UCSD-AML1 (cell line): ENCODE measurements around the gene PPM1M.
"Not testable (repeated sequence)": the region's sequence is repeated elsewhere in the genome, so short reads cannot be mapped to it uniquely, and the experiment has no call there.

Source experiments
- DNase-seq: peaks from one replicate; lab custom pipeline; 2025; ENCODE audit not compliant: unreplicated experiment; lab: John Stamatoyannopoulos, UW

Gene PPM1M

DNA sequence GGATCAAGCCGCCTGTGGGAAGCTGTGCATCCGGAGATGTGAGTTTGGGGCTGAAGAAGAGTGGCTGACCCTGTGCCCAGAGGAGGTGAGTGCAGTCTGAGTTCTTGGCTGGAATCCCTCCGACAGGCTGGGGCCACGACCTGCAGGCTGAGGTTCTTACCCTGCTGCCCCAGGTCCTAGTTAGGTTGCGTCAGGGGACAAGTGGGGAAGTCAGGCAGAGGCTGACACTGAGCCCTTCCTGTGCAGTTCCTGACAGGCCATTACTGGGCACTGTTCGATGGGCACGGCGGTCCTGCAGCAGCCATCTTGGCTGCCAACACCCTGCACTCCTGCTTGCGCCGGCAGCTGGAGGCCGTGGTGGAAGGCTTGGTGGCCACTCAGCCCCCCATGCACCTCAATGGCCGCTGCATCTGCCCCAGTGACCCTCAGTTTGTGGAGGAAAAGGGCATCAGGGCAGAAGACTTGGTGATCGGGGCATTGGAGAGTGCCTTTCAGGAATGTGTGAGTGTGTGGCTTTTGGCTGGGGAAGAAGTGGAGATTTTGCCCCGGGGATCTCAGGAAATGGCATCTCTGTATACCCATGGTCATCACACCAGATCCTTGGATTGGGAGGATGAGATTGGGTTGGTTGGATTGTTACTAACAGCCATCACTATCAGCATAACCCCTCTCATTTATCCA lies 1.3 kb downstream of the PPM1M start:
- no peak for DNase-seq

DNA sequence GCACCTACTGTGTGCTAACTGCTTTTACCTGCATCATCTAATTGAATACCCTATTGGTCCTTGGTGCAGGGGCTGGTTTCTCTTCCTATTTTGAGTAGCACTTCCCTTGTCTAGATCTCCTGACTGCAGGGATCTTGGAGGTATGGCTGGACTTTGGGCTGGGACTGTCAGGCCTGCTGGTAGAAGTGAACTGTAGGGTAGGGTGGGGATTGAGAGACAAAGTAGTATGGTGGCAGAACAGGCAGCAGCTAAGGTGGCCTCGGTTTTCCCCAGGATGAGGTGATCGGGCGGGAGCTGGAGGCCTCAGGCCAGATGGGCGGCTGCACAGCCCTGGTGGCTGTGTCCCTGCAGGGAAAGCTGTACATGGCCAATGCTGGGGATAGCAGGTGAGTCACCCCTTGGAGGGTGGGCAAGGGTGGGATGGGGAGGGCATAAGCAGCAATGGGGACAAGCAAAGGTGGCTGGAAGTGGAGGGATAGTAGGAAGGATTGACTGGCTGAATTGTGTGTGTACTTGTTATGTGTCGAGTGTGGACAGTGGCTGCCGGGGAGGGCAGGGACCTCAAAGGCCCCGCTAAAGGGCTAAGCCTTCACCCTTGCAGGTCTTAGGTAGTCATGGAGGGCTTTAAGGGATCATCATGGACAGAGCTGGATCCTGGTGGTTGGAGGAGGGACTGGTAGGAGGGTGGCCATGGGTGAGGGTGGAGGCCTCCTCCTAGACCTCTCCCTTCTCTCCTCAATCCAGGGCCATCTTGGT lies 2.0 kb downstream of the PPM1M start:
- DNase-seq, result no peak

DNA sequence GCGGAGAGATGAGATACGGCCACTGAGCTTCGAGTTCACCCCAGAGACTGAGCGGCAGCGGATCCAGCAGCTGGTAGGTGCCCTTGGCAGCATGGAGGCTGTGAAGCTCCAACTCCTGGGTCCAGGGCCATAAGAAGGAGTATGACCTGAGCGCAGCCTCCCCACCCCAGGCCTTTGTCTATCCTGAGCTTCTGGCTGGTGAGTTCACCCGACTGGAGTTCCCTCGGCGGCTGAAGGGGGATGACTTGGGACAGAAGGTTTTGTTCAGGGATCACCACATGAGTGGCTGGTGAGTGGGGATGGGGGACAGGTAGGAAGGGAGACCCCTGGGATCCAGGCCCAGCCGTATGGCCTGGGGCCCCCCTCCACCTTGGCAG lies 2.6 kb downstream of the PPM1M start:
- no peak for DNase-seq

DNA sequence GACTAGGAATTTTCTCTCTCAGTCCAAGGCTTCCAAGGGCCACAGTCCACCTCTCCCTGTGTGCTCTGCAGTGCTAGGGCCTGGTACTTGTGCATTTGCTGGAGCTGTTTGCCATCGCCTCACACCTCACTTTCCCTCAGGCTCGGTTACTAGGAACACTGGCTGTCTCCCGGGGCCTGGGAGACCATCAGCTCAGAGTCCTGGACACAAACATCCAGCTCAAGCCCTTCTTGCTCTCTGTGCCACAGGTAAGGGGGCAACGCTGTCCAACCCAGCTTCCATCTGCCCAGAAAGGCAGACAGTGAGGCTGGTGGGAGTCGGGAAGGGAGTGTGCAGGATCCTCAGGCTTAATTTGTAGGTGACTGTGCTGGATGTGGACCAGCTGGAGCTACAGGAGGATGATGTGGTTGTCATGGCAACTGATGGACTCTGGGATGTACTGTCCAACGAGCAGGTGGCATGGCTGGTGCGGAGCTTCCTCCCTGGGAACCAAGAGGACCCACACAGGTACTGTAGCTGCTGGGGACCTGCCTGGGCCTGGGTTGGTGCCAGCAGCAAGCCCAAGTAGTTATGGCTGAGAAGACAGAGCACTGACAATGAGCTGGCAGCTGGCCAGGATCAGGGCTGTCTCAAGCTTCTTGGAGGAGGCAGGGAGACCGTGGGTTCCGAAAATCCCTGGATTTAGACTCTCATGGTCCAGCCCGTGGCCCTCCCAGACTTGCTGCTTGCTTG lies 3.4 kb downstream of the PPM1M start:
- DNase-seq, result no peak

DNA sequence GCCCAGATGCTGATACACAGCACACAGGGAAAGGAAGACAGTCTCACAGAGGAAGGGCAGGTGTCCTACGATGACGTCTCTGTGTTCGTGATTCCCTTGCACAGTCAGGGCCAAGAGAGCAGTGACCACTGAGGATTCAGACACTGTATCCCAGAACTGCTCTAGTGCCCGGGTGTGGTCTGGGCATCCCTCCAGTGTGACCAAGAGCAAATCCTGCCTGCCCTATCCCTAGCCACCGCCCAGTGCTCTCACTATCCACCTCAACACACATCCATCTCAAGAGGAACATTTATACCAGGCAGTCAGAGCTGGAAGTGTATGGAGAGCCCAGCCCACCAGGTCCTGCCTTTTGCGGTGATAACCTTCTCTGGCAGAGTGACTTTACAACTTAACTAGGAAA lies 4.1 kb downstream of the PPM1M start:
- no peak for DNase-seq

DNA sequence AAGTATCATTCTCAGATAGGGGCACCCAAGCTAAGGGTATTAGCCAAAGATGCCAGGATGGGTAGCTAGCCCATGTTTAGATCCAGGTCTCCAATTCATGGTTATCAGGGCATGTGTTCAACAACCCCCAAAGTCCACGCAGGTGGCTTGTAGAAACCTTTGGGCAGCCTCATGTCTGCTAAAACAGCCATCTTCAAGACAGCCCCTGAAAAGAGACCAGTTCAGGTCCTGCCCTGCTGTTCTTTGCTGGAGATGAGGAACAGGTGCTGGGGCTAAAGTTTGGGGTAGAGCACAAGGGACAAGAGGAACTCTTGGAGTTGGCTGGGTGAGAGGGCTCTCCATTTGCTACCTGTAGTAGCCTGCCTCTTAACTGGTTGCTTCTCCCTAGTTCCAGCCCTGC lies 4.6 kb downstream of the PPM1M start:
- DNase-seq, result no peak

DNA sequence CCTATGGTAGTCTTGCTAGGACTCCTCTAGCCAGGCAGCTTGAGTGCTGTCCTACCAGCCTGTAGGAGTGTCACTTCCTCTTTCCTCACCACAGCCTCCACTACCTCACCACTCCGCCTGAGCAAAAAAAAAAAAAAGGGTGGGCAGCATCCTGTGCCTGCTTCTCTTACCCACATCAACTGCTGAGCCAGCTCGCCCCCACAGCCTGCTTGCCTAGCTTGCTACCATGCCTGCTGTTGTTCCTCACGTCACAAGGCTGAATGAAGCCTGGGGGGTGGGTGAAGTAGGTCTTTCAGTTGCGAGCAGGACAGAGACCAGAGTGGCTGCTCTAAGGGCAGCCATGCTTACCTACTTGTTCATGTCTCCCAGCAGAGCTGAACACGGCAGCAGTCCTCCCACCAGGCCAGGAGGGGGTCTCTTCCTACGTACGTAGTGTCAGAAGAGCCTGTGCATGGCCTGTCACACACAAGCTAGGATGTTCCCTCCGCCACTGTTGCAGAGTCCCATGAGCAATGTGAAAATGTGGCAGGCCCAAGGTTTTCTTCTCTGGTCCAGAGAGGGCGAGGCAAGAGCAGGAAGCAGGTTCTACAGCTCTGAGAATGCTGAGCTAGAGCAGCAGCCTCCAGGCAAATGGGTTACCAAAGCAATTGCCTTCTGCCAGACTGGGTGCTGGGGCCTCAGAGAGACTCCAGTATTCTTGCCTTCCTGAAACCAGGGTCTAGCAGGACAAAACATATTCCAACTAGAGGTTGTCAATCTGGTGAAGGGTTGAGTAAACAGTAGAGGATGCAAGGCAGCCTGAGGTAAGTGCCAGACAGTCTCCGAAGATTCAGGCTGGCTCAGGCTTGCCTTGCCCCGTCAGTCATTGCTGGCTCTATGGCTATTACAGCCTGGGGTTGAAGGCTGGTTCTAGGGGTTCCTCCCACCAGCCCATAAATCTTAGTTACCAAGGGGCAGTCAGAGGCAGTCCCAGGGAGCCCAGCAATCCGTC lies 8.1 kb downstream of the PPM1M start:
- peak; percentile 84 for DNase-seq

DNA sequence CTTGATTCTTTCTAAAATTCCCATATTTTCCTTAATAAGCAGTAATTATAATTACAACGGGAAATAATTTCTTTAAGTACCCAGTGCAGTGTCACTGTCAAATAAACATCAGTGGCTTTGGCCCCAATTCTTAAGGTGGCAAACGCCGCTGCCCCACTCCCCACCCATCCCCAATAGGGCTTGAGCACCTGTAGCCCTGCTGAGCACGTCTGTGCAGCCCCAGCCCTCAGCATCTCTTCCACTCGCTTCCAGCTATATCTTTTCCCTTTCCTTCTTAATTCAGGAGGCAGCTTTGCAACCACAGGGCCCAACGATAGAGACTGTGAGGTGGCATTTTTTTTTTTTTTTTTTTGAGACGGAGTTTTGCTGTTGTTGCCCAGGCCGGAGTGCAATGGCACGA lies 9.0 kb downstream of the PPM1M start:
- no peak for DNase-seq

DNA sequence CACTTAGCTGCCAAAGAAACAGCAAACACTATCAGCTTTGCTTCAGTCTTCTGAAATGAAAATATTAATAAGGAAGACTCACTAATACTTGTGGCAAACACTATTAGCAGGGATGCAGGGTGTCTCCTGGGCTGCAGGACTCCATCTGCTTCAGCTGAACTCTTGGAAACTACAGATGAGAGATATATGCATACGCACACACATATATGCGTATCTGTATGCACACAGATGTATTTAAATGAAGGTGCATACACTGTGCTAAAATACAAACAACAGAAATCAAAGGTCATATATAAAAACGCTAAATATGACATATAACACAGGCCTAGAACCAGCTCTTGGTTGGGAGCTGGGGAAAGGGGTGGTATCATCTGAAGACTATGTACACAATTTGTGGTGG lies 10.6 kb downstream of the PPM1M start:
- no peak for DNase-seq

DNA sequence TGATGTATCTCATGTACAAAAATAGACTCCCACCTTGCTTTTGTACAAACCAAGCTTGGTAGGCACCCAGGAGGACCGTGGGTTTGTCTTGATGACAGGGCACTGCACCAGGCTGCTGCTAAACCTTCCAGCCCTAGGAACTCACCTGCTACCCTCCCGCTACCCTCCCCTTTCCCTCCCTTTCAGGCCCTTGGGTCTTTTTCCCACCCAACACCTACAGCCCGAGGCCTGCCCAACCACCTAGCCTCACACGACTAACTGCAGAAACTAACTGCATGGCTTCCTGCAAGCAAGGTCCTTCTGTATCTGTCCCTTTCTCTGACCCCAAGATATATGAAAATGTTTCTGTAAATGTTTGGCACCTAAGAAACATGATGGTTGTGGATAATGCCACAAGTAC lies 11.1 kb downstream of the PPM1M start:
- no peak for DNase-seq

DNA sequence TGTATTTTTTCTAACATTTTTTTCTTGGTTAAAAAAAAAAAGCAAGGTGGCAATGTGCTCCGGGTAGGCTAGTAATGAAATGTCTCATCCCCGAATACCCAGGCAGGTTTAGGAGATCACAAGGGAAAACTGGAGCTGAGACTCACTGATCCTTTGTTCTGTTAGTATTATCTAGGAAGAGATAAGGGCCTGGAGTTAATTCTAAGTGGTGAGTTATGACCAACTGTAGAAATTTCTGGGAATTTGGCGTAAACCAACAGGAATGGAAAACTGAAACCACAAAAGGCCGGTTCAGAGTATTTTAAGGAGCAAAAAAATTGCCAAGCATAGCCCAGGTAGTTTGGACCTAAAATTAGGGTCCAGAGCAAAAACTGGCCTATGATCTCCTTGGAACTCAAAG lies 12.4 kb downstream of the PPM1M start:
- no peak for DNase-seq

DNA sequence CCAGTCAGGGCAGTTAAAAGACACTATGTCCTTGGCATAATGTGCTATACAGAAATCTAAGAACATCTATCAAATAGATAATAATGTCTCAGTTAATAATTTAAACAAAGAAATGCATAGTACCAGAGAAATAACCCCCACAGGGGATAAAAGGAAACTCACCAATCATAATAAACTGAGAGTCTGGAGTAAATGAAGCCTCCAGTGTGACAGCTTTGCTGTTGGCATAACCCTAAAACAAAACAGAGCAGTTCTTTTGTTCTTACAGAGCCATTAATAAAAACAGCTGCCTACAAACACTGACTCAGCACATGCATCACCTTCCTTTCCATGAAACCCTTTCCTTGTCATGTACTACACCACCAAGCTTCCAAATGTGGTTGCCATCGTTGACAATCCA lies 13.5 kb downstream of the PPM1M start:
- DNase-seq, result no peak

DNA sequence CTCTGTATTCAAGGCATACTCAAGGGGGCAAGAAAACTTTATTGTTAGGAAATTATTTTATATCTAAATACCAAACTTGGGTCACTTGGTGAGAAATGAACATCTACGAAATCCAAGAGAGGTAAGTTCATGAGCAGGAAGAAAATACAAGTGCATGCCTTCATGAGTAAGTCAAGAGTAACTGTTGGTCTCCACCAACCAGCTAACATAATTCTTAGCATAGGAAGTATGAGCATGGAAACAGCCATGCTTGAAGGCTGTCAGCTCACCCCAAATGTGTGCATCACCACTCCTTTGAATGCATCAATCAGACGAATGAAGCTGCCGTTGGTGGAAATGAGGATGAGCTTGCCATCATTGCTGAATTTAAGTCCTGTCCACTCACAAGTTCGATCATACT lies 13.9 kb downstream of the PPM1M start:
- no peak for DNase-seq

DNA sequence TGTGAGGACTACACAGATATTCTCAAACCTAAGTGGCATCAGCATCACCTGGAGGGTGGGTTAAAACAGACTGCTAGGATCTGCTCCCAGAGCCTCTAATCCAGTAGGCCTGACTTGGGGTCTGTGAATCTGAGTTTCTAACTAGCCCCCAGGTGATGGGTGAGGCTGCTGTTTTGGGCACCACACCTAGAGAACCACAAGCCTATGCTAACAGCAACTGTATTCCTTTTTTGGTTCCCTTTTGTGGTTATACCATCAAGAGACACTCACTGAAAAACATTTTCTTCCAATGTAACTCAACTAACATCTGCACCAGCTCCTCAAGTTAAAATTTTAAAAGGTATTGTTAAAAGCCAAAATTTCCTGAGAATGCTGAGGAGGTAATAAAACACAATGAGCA lies 16.9 kb downstream of the PPM1M start:
- DNase-seq, result no peak

DNA sequence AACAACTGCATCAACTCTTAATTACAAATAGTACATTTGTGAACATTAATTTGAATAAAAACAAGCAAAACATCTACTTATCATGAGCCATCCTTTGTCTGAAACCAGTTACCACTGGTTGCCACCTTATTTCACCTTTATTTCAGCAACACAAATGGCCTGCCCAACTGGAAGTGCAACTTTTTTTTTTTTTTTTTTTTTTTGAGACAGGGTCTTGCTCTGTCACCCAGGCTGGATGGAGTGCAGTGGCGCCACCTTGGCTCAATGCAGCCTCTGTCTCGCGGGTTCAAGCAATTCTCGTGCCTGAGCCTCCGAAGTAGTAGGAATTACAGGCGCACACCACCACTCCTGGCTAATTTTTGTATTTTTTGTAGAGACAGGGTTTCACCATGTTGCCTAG lies 19.8 kb downstream of the PPM1M start:
- DNase-seq, result no peak

DNA sequence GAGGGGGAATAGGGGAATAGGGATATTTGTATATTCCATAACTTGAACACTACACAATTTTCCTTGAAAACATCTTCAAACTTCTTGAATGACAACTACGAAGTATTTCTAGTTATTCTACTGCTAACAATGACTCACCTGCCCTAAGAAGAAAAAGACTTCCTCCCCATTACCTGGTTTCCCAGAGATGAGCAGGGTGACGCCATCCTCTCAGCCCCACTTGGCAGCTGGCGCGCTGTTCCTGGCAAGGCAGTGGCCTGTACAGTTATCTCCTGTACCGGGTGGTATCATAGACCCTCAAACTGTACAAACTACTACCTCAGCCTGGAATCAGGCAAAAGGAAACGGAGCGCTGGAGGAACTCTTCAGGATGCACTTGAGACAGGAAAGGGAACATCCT lies 22.5 kb downstream of the PPM1M start:
- DNase-seq, result no peak

DNA sequence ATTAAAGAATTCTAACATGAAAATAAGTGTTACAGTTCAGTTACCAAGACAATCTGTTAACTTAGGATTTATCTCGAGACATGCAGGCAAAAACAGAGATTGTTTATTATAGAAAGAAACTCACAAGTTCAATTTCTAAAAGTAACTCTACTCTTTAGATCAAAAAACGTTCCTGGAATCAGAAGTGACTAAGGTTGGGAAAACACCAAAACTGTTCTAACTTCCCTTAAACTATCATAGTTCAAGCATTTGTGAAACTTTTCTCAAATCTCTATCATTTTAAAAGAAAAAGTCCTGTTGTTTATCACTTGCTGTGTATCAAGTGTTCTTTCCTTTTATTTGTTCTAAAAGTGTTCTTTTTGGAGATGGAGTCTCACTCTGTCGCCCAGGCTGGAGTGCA lies 24.2 kb downstream of the PPM1M start:
- DNase-seq, result no peak

DNA sequence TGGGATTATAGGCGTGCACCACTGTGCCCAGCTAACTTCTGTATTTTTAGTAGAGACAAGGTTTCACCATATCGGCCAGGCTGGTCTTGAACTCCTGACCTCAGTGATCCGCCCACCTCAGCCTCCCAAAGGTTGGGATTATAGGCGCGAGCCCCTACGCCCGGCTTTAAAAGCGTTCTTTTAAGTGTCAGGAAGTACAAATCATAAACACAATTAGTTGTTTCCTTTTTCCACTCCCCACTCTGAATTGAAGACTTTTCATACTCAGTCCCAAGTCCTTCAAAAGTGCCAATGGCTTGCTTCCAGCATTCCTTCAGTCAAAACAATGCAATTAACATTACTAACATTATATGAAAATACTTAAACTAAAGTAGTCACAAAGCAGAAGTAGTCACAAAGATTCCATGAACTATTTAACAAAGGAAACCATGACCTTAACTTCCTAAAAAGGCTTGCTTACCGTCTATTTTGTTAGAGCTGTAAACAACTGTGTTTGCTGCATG lies 24.7 kb downstream of the PPM1M start:
- no peak for DNase-seq

DNA sequence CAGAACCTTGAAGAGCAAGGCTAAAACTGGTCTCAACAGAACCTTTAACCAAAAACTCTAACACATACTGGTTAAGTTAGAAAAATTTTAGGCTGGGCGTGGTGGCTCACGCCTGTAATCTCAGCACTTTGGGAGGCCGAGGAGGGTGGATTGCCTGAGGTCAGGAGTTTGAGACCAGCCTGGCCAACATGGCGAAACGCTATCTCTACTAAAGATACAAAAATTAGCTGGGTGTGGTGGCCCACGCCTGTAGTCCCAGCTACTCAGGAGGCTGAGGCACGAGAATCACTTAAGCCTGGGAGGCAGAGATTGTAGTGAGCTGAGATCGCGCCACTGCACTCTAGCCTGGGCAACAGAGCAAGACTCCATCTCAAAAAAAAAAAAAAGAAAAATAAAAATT lies 26.6 kb downstream of the PPM1M start:
- DNase-seq, result not testable (repeated sequence)

DNA sequence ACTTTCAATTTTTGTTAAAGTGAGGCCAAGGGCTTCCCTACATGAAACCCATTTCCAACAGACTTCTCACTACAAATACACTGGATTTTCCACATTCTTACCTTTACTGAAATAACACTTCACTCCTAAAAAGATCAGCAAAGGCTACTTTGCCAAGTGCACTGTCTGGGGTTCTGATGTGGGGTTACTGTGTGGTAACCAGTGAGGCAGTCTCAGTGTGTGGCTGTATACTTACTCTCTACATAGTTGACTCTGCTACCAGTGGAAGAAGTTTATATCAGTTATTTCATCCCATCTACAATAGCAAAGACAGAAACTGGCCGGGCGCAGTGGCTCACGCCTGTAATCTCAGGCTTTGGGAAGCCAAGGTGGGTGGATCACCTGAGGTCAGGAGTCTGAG lies 27.3 kb downstream of the PPM1M start:
- no peak for DNase-seq

DNA sequence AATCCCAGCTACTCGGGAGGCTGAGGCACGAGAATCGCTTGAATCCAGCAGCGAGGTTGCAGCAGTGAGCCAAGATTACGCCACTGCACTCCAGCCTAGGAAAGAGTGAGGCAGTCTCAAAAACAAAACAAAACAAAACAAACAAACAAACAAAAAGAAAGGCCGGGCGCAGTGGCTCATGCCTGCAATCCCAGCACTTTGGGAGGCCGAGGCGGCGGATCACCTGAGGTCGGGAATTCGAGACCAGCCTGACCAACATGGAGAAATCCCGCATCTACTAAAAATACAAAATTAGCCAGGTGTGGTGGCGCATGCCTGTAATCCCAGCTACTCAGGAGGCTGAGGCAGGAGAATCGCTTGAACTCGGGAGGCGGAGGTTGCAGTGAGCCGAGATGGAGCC lies 29.2 kb downstream of the PPM1M start:
- DNase-seq, result not testable (repeated sequence)
